GM18873 (cell line): ENCODE results near the gene TXNRD1.
"Not testable (repeated sequence)": the region's sequence is repeated elsewhere in the genome, so short reads cannot be mapped to it uniquely, and the experiment has no call there.

ENCODE experiments used
- ATAC-seq: cut with Tn5 transposase; IDR thresholded peaks from one replicate; pipeline ENCODE4 v1.9.1; 2021; ENCODE audit warnings: mild to moderate bottlenecking, moderate library complexity, moderate number of reproducible peaks; ENCODE audit not compliant: unreplicated experiment, low FRiP score

The TXNRD1 gene

GRCh38 chr12:104317538-104318210 lies 102.1 kb downstream of the TXNRD1 start:
- no peak for ATAC-seq

- ATAC-seq: no peak
Observed at GRCh38 chr12:104319028-104319427, 103.4 kb downstream of the TXNRD1 start.

GRCh38 chr12:104319918-104320626 lies 104.5 kb downstream of the TXNRD1 start:
- ATAC-seq: no peak

GRCh38 chr12:104320627-104321024 lies 105.0 kb downstream of the TXNRD1 start:
- ATAC-seq: no peak

- ATAC-seq: no peak
Observed at GRCh38 chr12:104321949-104322348, 106.4 kb downstream of the TXNRD1 start.

DNA sequence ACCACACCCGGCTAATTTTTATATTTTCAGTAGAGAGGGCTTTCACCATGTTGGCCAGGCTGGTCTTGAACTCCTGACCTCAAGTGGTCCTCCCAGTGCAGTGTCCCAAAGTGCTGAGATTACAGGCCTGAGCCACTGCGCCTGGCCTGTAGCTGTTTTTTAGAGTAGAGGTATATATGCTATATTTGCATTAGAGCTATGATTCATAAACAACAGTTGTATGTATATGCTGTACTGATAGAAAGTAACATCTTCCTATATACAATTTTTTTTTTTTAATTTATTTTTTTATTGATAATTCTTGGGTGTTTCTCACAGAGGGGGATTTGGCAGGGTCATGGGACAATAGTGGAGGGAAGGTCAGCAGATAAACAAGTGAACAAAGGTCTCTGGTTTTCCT lies 107.0 kb downstream of the TXNRD1 start:
- ATAC-seq: not testable (repeated sequence)

GRCh38 chr12:104323899-104324298 lies 108.3 kb downstream of the TXNRD1 start:
- no peak for ATAC-seq

GRCh38 chr12:104328278-104328677 lies 112.7 kb downstream of the TXNRD1 start:
- ATAC-seq: not testable (repeated sequence)

- ATAC-seq: no peak
Observed at GRCh38 chr12:104328790-104329189, 113.2 kb downstream of the TXNRD1 start.

DNA sequence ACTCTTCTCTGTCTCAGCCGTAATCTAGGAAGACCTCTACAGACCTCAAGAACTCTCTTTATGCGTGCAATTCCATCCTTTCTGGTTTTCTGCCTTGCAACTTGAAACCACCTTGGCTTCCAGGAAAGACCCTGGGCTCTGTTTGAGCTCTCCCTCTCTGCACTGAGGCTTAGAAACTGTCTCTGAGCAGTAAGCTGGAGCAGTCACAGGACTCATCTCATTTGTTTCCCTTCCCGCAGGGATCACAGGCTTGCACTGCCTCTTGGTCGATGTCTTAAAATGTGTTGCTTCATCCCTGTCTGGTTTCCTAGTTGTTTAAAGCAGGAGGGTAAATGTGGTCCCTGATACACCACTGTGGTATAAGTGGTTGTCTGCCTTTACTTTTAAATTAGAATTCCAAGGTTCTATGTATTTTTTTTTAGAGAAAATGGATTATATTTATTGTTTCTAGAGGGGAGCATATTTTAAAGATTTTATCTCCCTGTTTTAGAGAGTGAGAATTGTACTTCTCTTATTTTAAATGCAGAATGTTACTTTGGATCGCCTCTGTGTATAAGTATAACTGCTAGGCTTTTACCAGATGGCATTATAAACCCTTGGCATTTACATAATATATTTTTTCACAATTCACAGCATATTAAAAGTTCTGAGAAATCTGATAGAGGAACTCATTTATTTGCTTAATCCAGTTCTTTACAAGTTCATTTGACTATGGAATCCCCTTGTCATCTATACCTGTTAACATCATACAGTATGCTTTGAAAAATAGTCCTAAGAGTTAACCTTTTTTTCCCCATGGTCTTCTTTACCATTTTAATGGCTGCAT lies 114.3 kb downstream of the TXNRD1 start:
- ATAC-seq: no peak

DNA sequence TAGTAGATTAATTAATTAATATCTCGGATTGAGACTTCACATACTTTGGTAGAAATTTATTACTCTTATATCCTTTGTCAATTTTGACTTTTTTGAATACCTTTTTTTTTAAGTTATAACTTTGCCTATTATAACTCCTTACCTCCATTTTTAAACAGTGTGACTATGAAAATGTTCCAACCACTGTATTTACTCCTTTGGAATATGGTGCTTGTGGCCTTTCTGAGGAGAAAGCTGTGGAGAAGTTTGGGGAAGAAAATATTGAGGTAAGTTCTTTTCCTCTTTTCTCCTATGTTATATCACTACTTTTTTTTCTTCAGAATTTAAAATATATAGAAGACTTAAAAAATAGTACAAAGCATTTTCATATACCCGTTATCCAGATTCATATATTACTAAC lies 115.8 kb downstream of the TXNRD1 start:
- ATAC-seq: no peak

DNA sequence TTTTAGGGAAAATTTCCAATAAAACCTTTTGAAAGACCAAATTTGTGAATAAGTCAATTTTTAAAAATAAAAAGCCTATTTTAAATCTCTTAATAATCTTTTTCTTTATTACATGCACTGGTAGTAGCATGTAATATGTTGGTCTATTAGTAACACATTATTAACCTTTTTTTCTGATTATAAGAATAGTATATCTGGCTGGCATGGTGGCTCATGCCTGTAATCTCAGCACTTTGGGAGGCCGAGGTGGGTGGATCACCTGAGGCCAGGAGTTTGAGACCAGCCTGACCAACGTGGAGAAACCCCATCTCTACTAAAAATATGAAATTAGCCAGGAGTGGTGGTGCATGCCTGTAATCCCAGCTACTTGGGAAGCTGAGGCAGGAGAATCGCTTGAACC lies 116.7 kb downstream of the TXNRD1 start:
- ATAC-seq: not testable (repeated sequence)

- no peak for ATAC-seq
Observed at GRCh38 chr12:104333692-104334255, 118.2 kb downstream of the TXNRD1 start.

GRCh38 chr12:104334581-104334980 lies 119.0 kb downstream of the TXNRD1 start:
- ATAC-seq: no peak

- ATAC-seq: no peak
Observed at GRCh38 chr12:104336115-104336514, 120.5 kb downstream of the TXNRD1 start.

- ATAC-seq: no peak
Observed at GRCh38 chr12:104337030-104337558, 121.5 kb downstream of the TXNRD1 start.

DNA sequence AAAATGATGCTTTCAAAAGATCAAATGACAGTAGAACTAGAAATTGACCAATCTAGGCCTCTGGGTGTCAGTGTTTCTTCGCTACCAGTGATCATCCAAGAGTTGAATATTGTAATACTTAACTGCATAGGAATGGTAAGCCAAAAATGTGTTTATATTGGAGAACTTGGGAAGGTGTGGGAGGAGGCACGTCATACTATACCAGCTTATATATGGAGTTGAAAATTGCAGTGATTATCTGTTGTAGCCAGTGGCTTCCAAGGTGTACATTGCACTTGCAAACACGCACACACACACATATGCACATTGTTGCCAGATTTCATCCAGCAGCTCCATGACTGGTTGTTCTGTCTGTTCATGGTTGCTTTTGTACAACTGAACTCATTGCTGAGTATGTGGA lies 124.1 kb downstream of the TXNRD1 start:
- ATAC-seq: no peak

DNA sequence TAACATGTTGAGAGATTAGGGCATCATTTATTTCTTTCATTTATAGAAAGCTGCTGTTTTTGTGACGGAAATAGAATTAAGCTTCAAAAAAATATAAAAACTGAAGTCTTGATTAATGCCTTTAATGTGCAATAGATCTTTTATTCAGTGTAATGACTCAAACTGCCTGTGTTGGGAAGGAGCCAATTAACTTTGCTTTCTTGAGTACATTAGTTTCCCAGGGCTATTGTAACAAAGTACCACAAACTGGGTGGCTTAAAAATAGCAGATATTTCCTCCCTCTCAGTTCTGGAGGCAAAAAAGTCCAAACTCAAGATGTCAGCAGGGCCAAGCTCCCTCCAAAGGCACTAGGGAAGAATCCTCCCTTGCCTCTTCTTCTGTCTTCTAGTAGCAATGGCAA lies 124.6 kb downstream of the TXNRD1 start:
- no peak for ATAC-seq

DNA sequence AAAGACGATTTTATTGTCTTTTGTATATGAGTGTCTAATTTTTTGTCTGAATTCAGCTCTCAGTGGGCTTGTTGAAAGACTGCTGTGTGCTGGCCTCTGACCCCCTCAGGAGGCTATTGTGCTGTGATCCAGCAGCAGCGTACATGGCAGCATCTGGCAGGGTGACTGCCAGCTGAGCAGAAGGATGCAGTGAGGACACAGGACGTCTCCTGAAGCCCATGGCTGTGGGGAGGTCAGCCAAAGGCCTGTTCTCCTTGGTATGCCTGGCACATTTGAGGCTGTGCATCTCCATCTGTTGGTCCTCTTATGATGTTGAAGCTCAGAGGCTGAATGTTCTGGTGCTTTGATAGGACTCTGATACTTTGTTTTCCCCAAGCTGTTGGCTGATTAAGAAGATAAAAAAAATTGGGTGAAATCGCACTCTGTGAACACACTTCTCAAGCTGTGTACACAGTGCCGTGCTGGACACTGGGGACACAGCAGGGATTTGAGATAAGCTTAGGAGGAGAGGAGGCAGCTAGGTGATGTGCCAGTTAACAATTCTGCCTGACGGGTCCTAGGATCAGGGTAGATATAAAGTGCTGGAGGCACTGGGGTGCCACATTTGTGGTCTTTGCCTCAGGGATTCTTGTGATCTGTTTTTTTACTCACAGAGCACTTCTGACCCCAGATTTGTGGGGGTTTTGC lies 125.5 kb downstream of the TXNRD1 start:
- no peak for ATAC-seq

- no peak for ATAC-seq
Observed at GRCh38 chr12:104342147-104342546, 126.6 kb downstream of the TXNRD1 start.
